Stimulated activated naive B cell treated with anti-CD40 and anti-IgM and Interleukin-4, amounts not matched to agents 10 μg/mL and 1 μg/mL and 100 μg/mL, for 72 hours (primary cell): ENCODE measurements around the gene TJP2.

Experiments used
- ATAC-seq, 2 donors: fragments of 150-1000 bp; cut with Tn5 transposase; replicated peaks; 2 replicates each; pipeline ENCODE4 v1.10.0; 2021; ENCODE audit warnings: moderate library complexity in 1 of 2
- DNase-seq: peaks from one replicate; pipeline ENCODE4 v3.0.0; 2021
- H3K27ac Mint-ChIP-seq: one replicate; pipeline ENCODE4 v1.8.0; 2022; ENCODE audit warnings: mild to moderate bottlenecking, mixed read lengths
- H3K27me3 Mint-ChIP-seq, 2 donors: one replicate each; pipeline ENCODE4 v1.8.0; 2022; ENCODE audit warnings: mixed read lengths in 2 of 2
- H3K36me3 Mint-ChIP-seq, 2 donors: one replicate each; pipeline ENCODE4 v1.8.0; 2022; ENCODE audit warnings: mixed read lengths in 2 of 2, mild to moderate bottlenecking in 1 of 2
- H3K4me1 Mint-ChIP-seq, 2 donors: one replicate each; pipeline ENCODE4 v1.8.0; 2022; ENCODE audit warnings: mixed read lengths in 2 of 2, mild to moderate bottlenecking in 1 of 2
- H3K4me3 Mint-ChIP-seq, 2 donors: one replicate each; pipeline ENCODE4 v1.8.0; 2022; ENCODE audit warnings: mild to moderate bottlenecking in 2 of 2, mixed read lengths in 2 of 2, moderate library complexity in 1 of 2
- H3K9me3 Mint-ChIP-seq, 2 donors: one replicate each; pipeline ENCODE4 v1.8.0; 2022; ENCODE audit warnings: mixed read lengths in 2 of 2, mild to moderate bottlenecking in 1 of 2

TJP2 gene

DNA sequence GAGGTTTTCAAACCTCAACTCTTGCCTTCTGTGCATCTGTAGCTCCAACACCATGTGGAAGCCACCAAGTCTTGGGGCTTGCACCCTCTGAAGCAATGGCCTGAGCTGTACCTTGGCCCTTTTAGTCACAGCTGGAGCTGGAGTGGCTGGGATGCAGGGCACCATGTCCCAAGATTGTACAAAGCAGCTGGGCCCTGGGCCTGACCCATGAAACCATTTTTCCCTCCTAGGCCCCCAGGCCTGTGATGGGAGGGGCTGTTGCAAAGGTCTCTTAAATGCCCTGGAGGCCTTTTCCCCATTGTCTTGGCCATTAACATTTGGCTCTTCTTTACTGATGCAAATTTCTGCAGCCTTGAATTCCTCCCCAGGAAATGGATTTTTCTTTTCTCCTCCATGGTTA lies 139.1 kb downstream of the TJP2 start:
- ATAC-seq (no peak), DNase-seq (no peak)
- no peak overlapping the region for H3K4me3 Mint-ChIP-seq
- peaks cover 18 to 25% of the 10 kb centered on the region in 2 donors for H3K9me3 Mint-ChIP-seq
- no peak overlapping the region for H3K27ac Mint-ChIP-seq
- peaks cover 20 to 27% of the 10 kb centered on the region in 2 donors for H3K27me3 Mint-ChIP-seq
- H3K36me3 Mint-ChIP-seq, result peaks cover 5 to 9% of the 10 kb centered on the region in 2 donors
- peaks cover 5 to 9% of the 10 kb centered on the region in 2 donors for H3K4me1 Mint-ChIP-seq

DNA sequence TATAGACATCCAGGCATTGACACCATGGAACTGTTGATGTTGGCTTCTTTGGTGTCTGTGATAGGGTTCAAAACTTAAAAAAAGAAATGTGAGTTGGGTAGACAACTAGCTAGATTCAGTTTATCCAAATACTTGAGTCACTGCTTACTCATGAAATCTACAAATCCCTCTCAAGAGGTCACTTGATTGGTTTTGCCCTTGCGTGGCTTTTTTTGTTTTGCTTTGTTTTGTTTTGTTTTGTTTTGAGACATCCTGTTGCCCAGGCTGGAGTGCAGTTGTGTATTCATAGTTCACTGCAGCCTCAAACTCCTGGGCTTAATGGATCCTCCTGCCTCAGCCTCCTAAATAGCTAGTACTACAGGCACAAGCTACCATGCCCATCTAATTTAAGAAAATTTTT lies 140.5 kb downstream of the TJP2 start:
- H3K4me1 Mint-ChIP-seq, result peaks cover 12 to 14% of the 10 kb centered on the region in 2 donors

DNA sequence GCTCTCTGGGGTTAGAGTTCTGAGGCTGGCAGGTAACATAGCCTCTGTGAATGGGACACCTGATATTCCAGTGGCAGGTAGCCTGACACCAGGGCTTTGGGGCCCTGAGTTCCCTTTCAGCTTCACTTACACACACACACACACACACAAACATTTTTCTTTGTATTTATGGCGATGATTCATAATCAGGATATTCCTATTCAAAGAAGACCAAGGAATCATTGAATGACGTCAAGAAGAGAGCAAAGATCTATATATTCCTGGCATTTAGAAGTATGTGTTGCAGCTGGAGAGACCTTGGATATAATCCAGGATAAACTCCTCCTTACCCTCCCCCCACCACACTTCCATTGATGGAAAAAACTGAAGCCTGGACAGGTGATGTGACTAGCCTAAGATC lies 143.0 kb downstream of the TJP2 start:
- H3K27me3 Mint-ChIP-seq, result peaks cover 20 to 38% of the 10 kb centered on the region in 2 donors
- H3K27ac Mint-ChIP-seq, result no peak overlapping the region
- H3K4me3 Mint-ChIP-seq, result no peak overlapping the region

More for the DNA sequence above, 140.5 kb downstream of the TJP2 start:
- no peak for DNase-seq
- Mint-ChIP-seq H3K27ac (no peak overlapping the region), H3K9me3 (peaks cover 18 to 25% of the 10 kb centered on the region in 2 donors), H3K4me3 (no peak overlapping the region), H3K36me3 (peaks cover 5 to 9% of the 10 kb centered on the region in 2 donors), H3K27me3 (peaks cover 17 to 24% of the 10 kb centered on the region in 2 donors)
- no peak for ATAC-seq

DNA sequence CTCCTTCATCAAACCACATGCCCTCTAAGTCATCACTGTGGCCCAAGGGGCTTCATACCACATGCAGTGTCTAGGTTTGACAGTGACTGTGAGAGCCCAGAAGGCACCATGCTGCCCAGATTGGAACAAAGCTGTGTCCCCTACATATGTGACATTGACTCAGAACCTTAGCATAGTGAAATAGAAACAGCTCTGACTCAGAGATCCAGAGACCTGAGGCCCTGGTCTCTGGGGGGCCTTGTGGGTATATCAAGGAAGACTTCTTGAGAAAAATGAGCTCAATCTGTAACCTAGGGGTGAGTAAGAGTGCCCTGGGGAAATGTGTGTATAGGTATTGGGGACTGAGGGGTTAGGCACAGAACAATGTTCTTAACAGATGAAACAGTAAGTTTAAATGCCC lies 143.8 kb downstream of the TJP2 start:
- H3K27ac Mint-ChIP-seq, result no peak overlapping the region
- H3K4me1 Mint-ChIP-seq, result peaks cover 12 to 14% of the 10 kb centered on the region in 2 donors
- no peak overlapping the region for H3K4me3 Mint-ChIP-seq
- peak; percentile 98 to 99 for ATAC-seq
- peaks cover 20 to 45% of the 10 kb centered on the region in 2 donors for H3K27me3 Mint-ChIP-seq
- peak; percentile 61 for DNase-seq
- H3K36me3 Mint-ChIP-seq, result peaks cover 3 to 5% of the 10 kb centered on the region in 2 donors
- peaks cover 10 to 15% of the 10 kb centered on the region in 2 donors for H3K9me3 Mint-ChIP-seq

More for the DNA sequence above, 143.0 kb downstream of the TJP2 start:
- peaks cover 12 to 14% of the 10 kb centered on the region in 2 donors for H3K4me1 Mint-ChIP-seq
- DNase-seq, result no peak
- H3K36me3 Mint-ChIP-seq, result peaks cover 5 to 7% of the 10 kb centered on the region in 2 donors
- H3K9me3 Mint-ChIP-seq, result peaks cover 16 to 21% of the 10 kb centered on the region in 2 donors
- ATAC-seq, result no peak

DNA sequence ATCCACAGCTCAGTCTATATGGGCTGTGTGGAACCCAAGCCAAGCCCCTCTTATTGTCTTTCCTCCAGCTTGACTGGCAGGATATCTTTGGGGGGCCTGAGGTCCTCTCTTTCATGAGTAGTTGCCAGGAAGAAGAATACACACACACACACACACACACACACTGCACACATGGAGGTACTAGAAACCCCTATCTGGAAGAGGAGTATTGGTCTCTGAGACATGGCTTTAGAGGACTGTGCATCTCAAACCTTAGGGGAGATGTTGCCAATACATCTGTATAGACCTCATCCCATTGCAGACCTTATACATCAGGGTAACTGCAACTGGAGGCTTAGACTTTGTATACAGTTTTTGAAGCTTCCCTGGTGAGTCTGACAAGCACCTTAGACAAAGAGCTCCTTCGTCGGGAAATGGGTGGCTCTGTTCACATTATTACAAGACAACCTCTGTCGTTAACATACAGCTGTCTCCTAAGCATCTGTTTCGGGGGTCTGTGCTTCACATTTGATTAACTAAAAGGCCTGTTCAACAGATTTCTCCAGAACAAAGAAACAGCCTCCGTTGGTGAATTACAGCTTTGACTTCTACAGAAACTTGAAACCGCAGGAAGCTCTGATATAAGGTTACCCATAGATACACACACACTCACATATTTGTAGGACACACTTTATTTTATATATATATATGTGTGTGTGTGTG lies 145.4 kb downstream of the TJP2 start:
- no peak overlapping the region for H3K27ac Mint-ChIP-seq
- H3K27me3 Mint-ChIP-seq, result peaks cover 23 to 53% of the 10 kb centered on the region in 2 donors
- no peak for DNase-seq
- no peak for ATAC-seq
- peaks cover 12 to 16% of the 10 kb centered on the region in 2 donors for H3K4me1 Mint-ChIP-seq
- peaks cover 3 to 4% of the 10 kb centered on the region in 2 donors for H3K9me3 Mint-ChIP-seq
- no peaks in the 10 kb centered on the region for H3K36me3 Mint-ChIP-seq
- H3K4me3 Mint-ChIP-seq, result no peak overlapping the region

DNA sequence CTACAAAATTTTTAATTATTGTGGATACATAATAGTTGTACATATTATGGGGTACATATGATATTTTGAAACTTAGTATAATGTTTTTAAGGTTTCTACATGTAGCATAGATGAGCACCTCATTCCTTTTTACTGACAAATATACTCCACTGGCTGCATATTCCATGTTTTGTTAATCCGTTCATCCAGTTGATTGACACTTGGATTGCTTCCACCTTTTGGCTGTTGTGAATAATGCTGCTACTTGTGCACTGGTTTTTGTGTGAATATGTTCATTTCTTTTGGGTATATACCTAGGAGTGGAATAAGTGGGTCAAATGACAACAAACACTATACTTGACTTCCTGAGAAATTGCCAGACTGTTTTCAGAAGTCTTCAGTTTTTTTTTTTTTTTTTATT lies 148.2 kb downstream of the TJP2 start:
- H3K27ac Mint-ChIP-seq, result no peak overlapping the region
- H3K4me3 Mint-ChIP-seq, result no peak overlapping the region
- ATAC-seq (no peak), DNase-seq (no peak)
- no peaks in the 10 kb centered on the region for H3K36me3 Mint-ChIP-seq
- H3K9me3 Mint-ChIP-seq, result peaks cover 3 to 4% of the 10 kb centered on the region in 2 donors
- H3K27me3 Mint-ChIP-seq, result peaks cover 43 to 75% of the 10 kb centered on the region in 2 donors
- H3K4me1 Mint-ChIP-seq, result peaks cover 17 to 26% of the 10 kb centered on the region in 2 donors

DNA sequence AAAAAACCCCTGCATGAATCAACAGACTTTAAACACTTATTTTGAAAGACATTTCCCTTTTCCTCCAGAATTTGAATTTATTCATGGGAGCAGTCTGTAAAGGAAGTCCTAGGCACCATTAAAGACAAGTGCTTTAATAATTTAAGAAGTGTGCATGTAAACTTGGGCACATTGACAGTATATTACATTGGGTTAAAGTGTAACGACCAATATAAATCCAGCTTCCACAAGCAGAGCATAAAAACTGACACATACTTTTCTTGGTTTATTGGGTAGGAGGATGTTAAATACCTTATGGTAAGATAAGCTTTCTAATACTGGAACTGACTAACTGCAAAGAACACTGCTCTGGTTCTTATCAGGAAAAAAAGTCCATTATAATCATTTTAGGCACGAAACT lies 149.8 kb downstream of the TJP2 start:
- no peak overlapping the region for H3K27ac Mint-ChIP-seq
- no peak overlapping the region for H3K4me3 Mint-ChIP-seq
- H3K36me3 Mint-ChIP-seq, result no peaks in the 10 kb centered on the region
- H3K9me3 Mint-ChIP-seq, result no peaks in the 10 kb centered on the region
- peaks cover 32 to 70% of the 10 kb centered on the region in 2 donors for H3K27me3 Mint-ChIP-seq
- peaks cover 6 to 12% of the 10 kb centered on the region in 2 donors for H3K4me1 Mint-ChIP-seq
- ATAC-seq (no peak), DNase-seq (no peak)
